Endothelial cell of umbilical vein (primary cell): ENCODE measurements around the gene PTDSS2.

Source experiments
- EZH2 ChIP-seq: IDR thresholded peaks from 2 replicates; pipeline ENCODE4 v1.6.1; 2012; ENCODE audit warnings: borderline replicate concordance, low read depth, mild to moderate bottlenecking, moderate library complexity, low read length, inconsistent platforms; ENCODE audit not compliant: severe bottlenecking
- JUN ChIP-seq: IDR thresholded peaks from 2 replicates; pipeline ENCODE4 v1.6.1; 2011; ENCODE audit warnings: borderline replicate concordance, low read depth; ENCODE audit not compliant: insufficient read length, insufficient read depth
- POLR2A ChIP-seq: IDR thresholded peaks from 2 replicates; pipeline ENCODE4 v1.6.1; 2012; ENCODE audit warnings: low read depth, mild to moderate bottlenecking, control low read depth, low read length
- TF ChIP-seq, protein P1 (sequence below), 2 donors: IDR thresholded peaks; 1 replicate in 1 of 2; 2 replicates in 1 of 2; pipeline ENCODE4 v1.5.1; 2011; ENCODE audit warnings: low read length in 2 of 2, mild to moderate bottlenecking in 2 of 2, moderate library complexity in 2 of 2, control low read depth in 1 of 2, inconsistent platforms in 1 of 2, low read depth in 1 of 2; ENCODE audit not compliant: insufficient read depth in 1 of 2; ENCODE audit errors: extremely low read depth in 1 of 2

DNA sequence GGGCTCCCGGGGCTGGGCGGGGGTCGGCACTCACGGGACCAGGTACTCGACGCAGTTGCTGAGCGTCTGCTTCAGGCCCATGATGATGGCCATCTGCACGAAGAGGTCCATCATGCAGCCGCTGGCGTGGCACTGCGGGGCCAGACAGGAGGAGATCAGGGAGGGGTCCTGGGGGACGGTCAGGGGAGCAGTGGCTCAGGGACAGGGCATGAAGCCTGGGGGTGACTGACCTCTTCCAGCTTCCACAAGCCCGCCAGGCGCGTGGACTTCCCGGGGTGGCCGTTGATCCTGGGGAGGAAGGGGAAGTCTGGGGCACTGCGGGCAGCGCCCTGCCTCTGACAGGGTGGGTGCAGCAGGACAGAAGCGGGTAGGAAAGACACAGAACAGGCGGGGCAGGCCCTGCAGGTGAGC, 29.2 kb upstream of the PTDSS2 start:
- TF ChIP-seq EZH2 (no peak), POLR2A (no peak), JUN (no peak)
- TF ChIP-seq, protein P1, sequence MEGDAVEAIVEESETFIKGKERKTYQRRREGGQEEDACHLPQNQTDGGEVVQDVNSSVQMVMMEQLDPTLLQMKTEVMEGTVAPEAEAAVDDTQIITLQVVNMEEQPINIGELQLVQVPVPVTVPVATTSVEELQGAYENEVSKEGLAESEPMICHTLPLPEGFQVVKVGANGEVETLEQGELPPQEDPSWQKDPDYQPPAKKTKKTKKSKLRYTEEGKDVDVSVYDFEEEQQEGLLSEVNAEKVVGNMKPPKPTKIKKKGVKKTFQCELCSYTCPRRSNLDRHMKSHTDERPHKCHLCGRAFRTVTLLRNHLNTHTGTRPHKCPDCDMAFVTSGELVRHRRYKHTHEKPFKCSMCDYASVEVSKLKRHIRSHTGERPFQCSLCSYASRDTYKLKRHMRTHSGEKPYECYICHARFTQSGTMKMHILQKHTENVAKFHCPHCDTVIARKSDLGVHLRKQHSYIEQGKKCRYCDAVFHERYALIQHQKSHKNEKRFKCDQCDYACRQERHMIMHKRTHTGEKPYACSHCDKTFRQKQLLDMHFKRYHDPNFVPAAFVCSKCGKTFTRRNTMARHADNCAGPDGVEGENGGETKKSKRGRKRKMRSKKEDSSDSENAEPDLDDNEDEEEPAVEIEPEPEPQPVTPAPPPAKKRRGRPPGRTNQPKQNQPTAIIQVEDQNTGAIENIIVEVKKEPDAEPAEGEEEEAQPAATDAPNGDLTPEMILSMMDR (IDR thresholded peaks at IDR 0.05; ENCODE audit: extremely low read depth in 1 of 2, insufficient read depth in 1 of 2, low read depth in 1 of 2, low read length in 2 of 2) = no peak
